ENCODE measurements around the gene MAP3K20. TPM values are rescaled to one million over a fixed set of nuclear protein-coding genes. Genes with fewer than 3 reads are reported as not detected.

MAP3K20 gene
- total and polyA plus RNA-seq, 2 donors (not counting 1 experiment from before 2014, with no cell fraction given), result 105 to 138 TPM

DNA sequence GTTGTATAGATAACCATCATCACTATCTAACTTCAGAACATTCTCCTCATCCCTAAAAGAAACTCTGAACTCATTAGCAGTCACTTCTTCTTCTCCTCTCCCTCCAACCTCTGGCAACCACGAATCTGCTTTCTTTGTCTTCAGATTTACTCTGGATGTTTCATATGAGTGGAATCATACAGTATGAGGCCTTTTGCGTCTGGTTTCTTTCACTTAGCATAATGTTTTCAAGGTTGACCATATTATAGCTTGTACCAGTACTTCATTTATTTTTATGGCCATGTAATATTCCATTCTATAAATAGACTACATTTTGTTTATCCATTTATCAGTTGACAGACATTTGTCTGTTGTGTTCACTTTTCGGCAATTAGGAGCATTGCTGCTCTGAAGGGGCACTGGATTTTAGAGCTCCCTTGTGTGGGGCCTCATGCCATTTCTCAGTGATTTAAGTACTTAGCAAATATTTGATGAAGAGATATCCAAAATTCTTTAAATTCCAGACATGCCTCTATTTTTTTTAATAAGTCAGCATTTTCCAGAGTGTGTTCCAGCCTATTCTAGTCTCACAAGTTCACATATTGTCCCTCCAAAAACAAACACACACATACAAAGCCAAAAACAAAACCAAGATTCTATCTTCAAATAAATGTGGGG lies 22.5 kb upstream of the MAP3K20 start:
- H3K9me3 ChIP-seq (ENCODE audit: control insufficient read depth, insufficient read depth, low read depth, low read length), result no peaks in the 10 kb centered on the region
- peaks cover 12% of the 10 kb centered on the region for H3K4me1 ChIP-seq (ENCODE audit: control insufficient read depth, extremely low read depth, insufficient read depth, low read length)
- no peak overlapping the region for H3K4me2 ChIP-seq (ENCODE audit: extremely low read depth, insufficient read depth, low read length)
- no peak overlapping the region for H2AFZ ChIP-seq (ENCODE audit: low read length)
- no peaks in the 10 kb centered on the region for H3K36me3 ChIP-seq (ENCODE audit: control insufficient read depth, insufficient read depth, low read length)
- no peaks in the 10 kb centered on the region for H3K79me2 ChIP-seq (ENCODE audit: control insufficient read depth, insufficient read depth, low read length)
- H3K27me3 ChIP-seq (ENCODE audit: control insufficient read depth, insufficient read depth, low read length), result no peaks in the 10 kb centered on the region
- DNase-seq (ENCODE audit: low read depth in 2 of 2), result peak in 1 of 2 donors; percentile 21
- no peak overlapping the region for H3K9ac ChIP-seq (ENCODE audit: insufficient read depth, low read length)
- H3K27ac ChIP-seq (ENCODE audit: insufficient read depth, low read length), result no peak overlapping the region
- TF ChIP-seq EZH2 (IDR thresholded peaks at IDR 0.05; ENCODE audit: low read length, missing control alignments), result no peak
- TF ChIP-seq, protein P1, sequence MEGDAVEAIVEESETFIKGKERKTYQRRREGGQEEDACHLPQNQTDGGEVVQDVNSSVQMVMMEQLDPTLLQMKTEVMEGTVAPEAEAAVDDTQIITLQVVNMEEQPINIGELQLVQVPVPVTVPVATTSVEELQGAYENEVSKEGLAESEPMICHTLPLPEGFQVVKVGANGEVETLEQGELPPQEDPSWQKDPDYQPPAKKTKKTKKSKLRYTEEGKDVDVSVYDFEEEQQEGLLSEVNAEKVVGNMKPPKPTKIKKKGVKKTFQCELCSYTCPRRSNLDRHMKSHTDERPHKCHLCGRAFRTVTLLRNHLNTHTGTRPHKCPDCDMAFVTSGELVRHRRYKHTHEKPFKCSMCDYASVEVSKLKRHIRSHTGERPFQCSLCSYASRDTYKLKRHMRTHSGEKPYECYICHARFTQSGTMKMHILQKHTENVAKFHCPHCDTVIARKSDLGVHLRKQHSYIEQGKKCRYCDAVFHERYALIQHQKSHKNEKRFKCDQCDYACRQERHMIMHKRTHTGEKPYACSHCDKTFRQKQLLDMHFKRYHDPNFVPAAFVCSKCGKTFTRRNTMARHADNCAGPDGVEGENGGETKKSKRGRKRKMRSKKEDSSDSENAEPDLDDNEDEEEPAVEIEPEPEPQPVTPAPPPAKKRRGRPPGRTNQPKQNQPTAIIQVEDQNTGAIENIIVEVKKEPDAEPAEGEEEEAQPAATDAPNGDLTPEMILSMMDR (conservative IDR thresholded peaks at IDR 0.05 in 1 of 2, IDR thresholded peaks at IDR 0.05 in 1 of 2; ENCODE audit: low read depth in 1 of 2, low read length in 2 of 2), result no peak
- H3K4me3 ChIP-seq (replicated peaks in 1 of 4; ENCODE audit: control extremely low read depth in 1 of 4, insufficient read depth in 1 of 4, low read depth in 3 of 4, low read length in 4 of 4), result no peak overlapping the region
- no peaks in the 10 kb centered on the region for H4K20me1 ChIP-seq (ENCODE audit: control insufficient read depth, extremely low read depth, insufficient read depth, low read length)

- no peak for TF ChIP-seq EZH2 (IDR thresholded peaks at IDR 0.05; ENCODE audit: low read length, missing control alignments)
- TF ChIP-seq, protein P1 (conservative IDR thresholded peaks at IDR 0.05 in 1 of 2, IDR thresholded peaks at IDR 0.05 in 1 of 2; ENCODE audit: low read depth in 1 of 2, low read length in 2 of 2), result no peak
- peaks cover 6% of the 10 kb centered on the region for H3K4me1 ChIP-seq (ENCODE audit: control insufficient read depth, extremely low read depth, insufficient read depth, low read length)
- H3K27ac ChIP-seq (ENCODE audit: insufficient read depth, low read length), result no peak overlapping the region
- no peaks in the 10 kb centered on the region for H3K79me2 ChIP-seq (ENCODE audit: control insufficient read depth, insufficient read depth, low read length)
- no peak overlapping the region for H3K4me3 ChIP-seq (replicated peaks in 1 of 4; ENCODE audit: control extremely low read depth in 1 of 4, insufficient read depth in 1 of 4, low read depth in 3 of 4, low read length in 4 of 4)
- H3K36me3 ChIP-seq (ENCODE audit: control insufficient read depth, insufficient read depth, low read length), result no peaks in the 10 kb centered on the region
- no peak overlapping the region for H3K9ac ChIP-seq (ENCODE audit: insufficient read depth, low read length)
- no peak overlapping the region for H2AFZ ChIP-seq (ENCODE audit: low read length)
- DNase-seq (ENCODE audit: low read depth in 2 of 2), result peak in 1 of 2 donors; percentile 76
- H4K20me1 ChIP-seq (ENCODE audit: control insufficient read depth, extremely low read depth, insufficient read depth, low read length), result no peaks in the 10 kb centered on the region
- no peak overlapping the region for H3K4me2 ChIP-seq (ENCODE audit: extremely low read depth, insufficient read depth, low read length)
- H3K27me3 ChIP-seq (ENCODE audit: control insufficient read depth, insufficient read depth, low read length), result no peaks in the 10 kb centered on the region
- no peaks in the 10 kb centered on the region for H3K9me3 ChIP-seq (ENCODE audit: control insufficient read depth, insufficient read depth, low read depth, low read length)
These were observed 21.2 kb upstream of the MAP3K20 start for GRCh38 chr2:173054466-173054865.

DNA sequence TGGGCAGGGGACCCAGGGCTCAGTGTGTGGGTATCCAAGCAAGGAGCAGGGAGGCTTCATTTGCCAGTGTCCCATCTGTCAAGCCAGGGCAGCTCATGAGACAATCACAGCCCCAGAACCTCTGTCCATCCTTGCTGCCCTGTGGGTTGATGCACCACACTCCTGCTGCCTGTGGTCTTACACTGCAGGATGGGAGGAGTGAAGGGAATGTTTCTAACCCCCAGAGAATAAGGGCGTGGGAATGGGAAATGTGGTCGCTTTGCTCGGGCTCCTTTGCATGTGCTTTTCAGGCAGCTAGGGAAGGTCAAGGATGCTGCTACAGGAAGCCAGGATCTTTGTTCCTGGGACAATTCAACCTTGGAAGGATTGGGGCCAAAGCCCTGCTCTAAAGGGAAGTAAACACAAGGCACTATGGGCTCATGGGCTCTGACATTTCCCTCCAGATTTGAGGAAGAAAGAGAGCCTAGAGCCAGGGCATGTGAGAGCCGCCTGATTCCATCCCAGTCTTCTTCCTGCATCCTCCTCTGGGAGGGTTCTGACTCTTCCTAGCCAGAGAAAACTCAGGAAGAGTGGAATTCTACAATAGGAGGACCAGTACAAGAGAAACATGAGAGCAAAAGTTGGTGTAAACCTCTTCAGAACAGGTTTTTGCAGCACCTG lies 18.8 kb upstream of the MAP3K20 start:
- no peak overlapping the region for H3K9ac ChIP-seq (ENCODE audit: insufficient read depth, low read length)
- H3K36me3 ChIP-seq (ENCODE audit: control insufficient read depth, insufficient read depth, low read length), result no peaks in the 10 kb centered on the region
- no peak overlapping the region for H3K4me3 ChIP-seq (replicated peaks in 1 of 4; ENCODE audit: control extremely low read depth in 1 of 4, insufficient read depth in 1 of 4, low read depth in 3 of 4, low read length in 4 of 4)
- no peaks in the 10 kb centered on the region for H3K79me2 ChIP-seq (ENCODE audit: control insufficient read depth, insufficient read depth, low read length)
- no peaks in the 10 kb centered on the region for H3K4me1 ChIP-seq (ENCODE audit: control insufficient read depth, extremely low read depth, insufficient read depth, low read length)
- no peak overlapping the region for H3K4me2 ChIP-seq (ENCODE audit: extremely low read depth, insufficient read depth, low read length)
- no peaks in the 10 kb centered on the region for H3K9me3 ChIP-seq (ENCODE audit: control insufficient read depth, insufficient read depth, low read depth, low read length)
- no peak for DNase-seq (ENCODE audit: low read depth in 2 of 2)
- no peaks in the 10 kb centered on the region for H4K20me1 ChIP-seq (ENCODE audit: control insufficient read depth, extremely low read depth, insufficient read depth, low read length)
- H3K27ac ChIP-seq (ENCODE audit: insufficient read depth, low read length), result no peak overlapping the region
- TF ChIP-seq, protein P1 (conservative IDR thresholded peaks at IDR 0.05 in 1 of 2, IDR thresholded peaks at IDR 0.05 in 1 of 2; ENCODE audit: low read depth in 1 of 2, low read length in 2 of 2), result no peak
- TF ChIP-seq EZH2 (IDR thresholded peaks at IDR 0.05; ENCODE audit: low read length, missing control alignments), result no peak
- no peak overlapping the region for H2AFZ ChIP-seq (ENCODE audit: low read length)
- no peaks in the 10 kb centered on the region for H3K27me3 ChIP-seq (ENCODE audit: control insufficient read depth, insufficient read depth, low read length)
